ENCODE results near the gene MGAT3. TPM values are rescaled to one million over a fixed set of nuclear protein-coding genes. Genes with fewer than 3 reads are reported as not detected.

The MGAT3 gene
- total and polyA plus RNA-seq, 9 donors, result 0.91 to 5.9 (median 2.1) TPM

GRCh38 chr22:39422721-39423120 is 34.1 kb upstream of the MGAT3 start:
- Histone ChIP-seq H3K27ac (no peak overlapping the region), H3K4me3 (no peak overlapping the region), H3K4me1 (ENCODE audit: insufficient read depth) (no peaks in the 10 kb centered on the region), H3K27me3 (no peaks in the 10 kb centered on the region), H3K9me3 (no peaks in the 10 kb centered on the region), H3K36me3 (peaks cover under 1% of the 10 kb centered on the region)
- WGBS, 3 donors, result 91 to 94% (median 93%) methylated on average over 6 of the region's 6 CpGs
- DNase-seq, result no peak
- TF ChIP-seq EP300 (IDR thresholded peaks at IDR 0.05) (no peak), POLR2A (IDR thresholded peaks at IDR 0.05) (no peak), CTCF (IDR thresholded peaks at IDR 0.05) (no peak)
- intact Hi-C loops (cut with DNase I), result no loop called here

DNA sequence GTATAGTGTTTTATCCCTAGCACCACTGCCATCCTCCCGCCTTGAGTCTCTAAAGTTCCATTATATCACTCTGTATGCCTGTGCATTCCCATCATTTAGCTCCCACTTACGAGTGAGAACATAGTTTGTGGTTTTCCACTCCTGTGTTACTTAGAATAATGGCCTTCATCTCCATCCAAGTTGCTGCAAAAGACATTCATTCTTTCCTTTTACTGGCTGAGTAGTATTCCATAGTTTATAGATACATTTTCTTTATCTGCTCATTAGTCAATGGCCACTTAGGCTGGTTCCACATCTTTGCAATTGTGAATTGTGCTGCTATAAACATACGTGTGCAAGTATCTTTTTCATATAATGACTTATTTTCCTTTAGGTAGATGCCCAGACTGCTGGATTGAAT is 32.8 kb upstream of the MGAT3 start:
- H3K27me3 ChIP-seq, result no peaks in the 10 kb centered on the region
- no peak for DNase-seq
- TF ChIP-seq POLR2A (IDR thresholded peaks at IDR 0.05), result no peak
- TF ChIP-seq EP300 (IDR thresholded peaks at IDR 0.05), result no peak
- no peak for TF ChIP-seq CTCF (IDR thresholded peaks at IDR 0.05)
- H3K36me3 ChIP-seq, result peaks cover 2% of the 10 kb centered on the region
- H3K9me3 ChIP-seq, result no peaks in the 10 kb centered on the region
- no peak overlapping the region for H3K4me3 ChIP-seq
- no peak overlapping the region for H3K27ac ChIP-seq
- intact Hi-C loops (cut with DNase I), result no loop called here
- H3K4me1 ChIP-seq (ENCODE audit: insufficient read depth), result no peaks in the 10 kb centered on the region
- WGBS, 3 donors, result 95 to 97% (median 96%) methylated on average over 3 of the region's 3 CpGs

GRCh38 chr22:39426380-39427043 is 30.3 kb upstream of the MGAT3 start:
- H3K36me3 ChIP-seq, result peaks cover 2% of the 10 kb centered on the region
- WGBS, 3 donors, result 91 to 93% (median 91%) methylated on average over 17 to 20 of the region's 20 CpGs
- H3K9me3 ChIP-seq, result no peaks in the 10 kb centered on the region
- intact Hi-C loops (cut with DNase I), result no loop called here
- no peak overlapping the region for H3K27ac ChIP-seq
- H3K27me3 ChIP-seq, result no peaks in the 10 kb centered on the region
- H3K4me1 ChIP-seq (ENCODE audit: insufficient read depth), result no peaks in the 10 kb centered on the region
- DNase-seq, result no peak
- TF ChIP-seq POLR2A (IDR thresholded peaks at IDR 0.05) (no peak), CTCF (IDR thresholded peaks at IDR 0.05) (no peak), EP300 (IDR thresholded peaks at IDR 0.05) (no peak)
- H3K4me3 ChIP-seq, result no peak overlapping the region

GRCh38 chr22:39427751-39428596 is 28.8 kb upstream of the MGAT3 start:
- intact Hi-C loops (cut with DNase I), result no loop called here
- TF ChIP-seq EP300 (IDR thresholded peaks at IDR 0.05) (no peak), CTCF (IDR thresholded peaks at IDR 0.05) (no peak), POLR2A (IDR thresholded peaks at IDR 0.05) (no peak)
- Histone ChIP-seq H3K27me3 (no peaks in the 10 kb centered on the region), H3K36me3 (peaks cover 2% of the 10 kb centered on the region), H3K27ac (no peak overlapping the region), H3K4me3 (no peak overlapping the region), H3K9me3 (no peaks in the 10 kb centered on the region), H3K4me1 (ENCODE audit: insufficient read depth) (no peaks in the 10 kb centered on the region)
- DNase-seq, result no peak
- WGBS, 3 donors, result 80 to 86% (median 81%) methylated on average over 13 of the region's 13 CpGs
